HepG2 (cell line): ENCODE measurements around the gene EML2. TPM values are rescaled to one million over a fixed set of nuclear protein-coding genes. Genes with fewer than 3 reads are reported as not detected.

Experiments used
- ATAC-seq: fragments of 200-7000 bp; cut with Tn5 transposase; 3 replicates; pipeline ENCODE4 v1.9.1; 2020; ENCODE audit warnings: mild to moderate bottlenecking, moderate library complexity
- BruUV-seq: library from RNA; stranded (reverse); fragments of 400-500 nt; replicated peaks from 2 replicates; lab custom pipeline; 2021; lab: Mats Ljungman, UMichigan
- CTCF ChIA-PET: fragments of 300-600 bp; formaldehyde crosslinking; extraction: SDS; loops from one replicate; lab custom pipeline; 2021; ENCODE audit warnings: low total read pairs, inconsistent platforms, low intra/inter-chr PET ratio; lab: Yijun Ruan, JAX
- POLR2A ChIA-PET: fragments of 350-600 bp; sonication (Branson Sonifier 250); formaldehyde crosslinking; loops from one replicate; lab custom pipeline; 2020; ENCODE audit warnings: antibody characterized with exemption, inconsistent platforms; lab: Yijun Ruan, JAX
- DNase-seq: peaks from one replicate; pipeline ENCODE4 v3.0.0-alpha.2; 2015; ENCODE audit warnings: low spot score
- FAIRE-seq: peaks from 3 replicates; lab custom pipeline; 2011; peaks lifted over from hg19 to GRCh38; lab: Jason Lieb, UNC
- H2AFZ ChIP-seq: one replicate; pipeline ENCODE4 v1.6.1; 2011; ENCODE audit warnings: low read length, inconsistent platforms
- H3K27ac ChIP-seq: fragments of 300-600 bp; 3 replicates; pipeline ENCODE4 v1.8.0; 2011; ENCODE audit warnings: mixed run types, mild to moderate bottlenecking, mixed read lengths, low read length, inconsistent platforms; ENCODE audit not compliant: insufficient read depth; ENCODE audit errors: extremely low read length
- H3K27me3 ChIP-seq, 2 experiments: fragments of 200-600 bp in 1 of 2; 2 replicates in 1 of 2; 3 replicates in 1 of 2; pipeline versions ENCODE4 v1.6.0 to v1.8.0; 2011; ENCODE audit warnings: low read length in 2 of 2, mild to moderate bottlenecking in 2 of 2, moderate library complexity in 2 of 2, inconsistent platforms in 1 of 2; ENCODE audit not compliant: insufficient read depth in 2 of 2, control insufficient read depth in 1 of 2
- H3K36me3 ChIP-seq, 2 experiments: fragments of 200-600 bp in 1 of 2; replicated peaks in 1 of 2; 2 replicates in 1 of 2; 3 replicates in 1 of 2; pipeline versions ENCODE4 v1.5.1 to v1.8.0; 2011; ENCODE audit warnings: low read length in 2 of 2, inconsistent platforms in 1 of 2; ENCODE audit not compliant: insufficient read depth in 2 of 2, control insufficient read depth in 1 of 2
- H3K4me1 ChIP-seq: 2 replicates; pipeline ENCODE4 v1.5.1; 2012; ENCODE audit warnings: low read length, inconsistent platforms; ENCODE audit not compliant: insufficient read depth
- H3K4me2 ChIP-seq: 2 replicates; pipeline ENCODE4 v1.6.0; 2011; ENCODE audit warnings: low read depth, low read length, inconsistent platforms
- H3K4me3 ChIP-seq, 3 experiments: fragments of 200-600 bp in 1 of 3; sonication (generic), shearing (Covaris generic) in 1 of 3; replicated peaks in 1 of 3; 2 replicates each; pipeline ENCODE4 v1.5.1; 2011 to 2016; ENCODE audit warnings: low read length in 3 of 3, inconsistent platforms in 2 of 3, low read depth in 2 of 3, mild to moderate bottlenecking in 2 of 3, control low read depth in 1 of 3, mixed read lengths in 1 of 3; ENCODE audit not compliant: insufficient read depth in 1 of 3
- H3K79me2 ChIP-seq: one replicate; pipeline ENCODE4 v1.6.1; 2011; ENCODE audit warnings: low read length, inconsistent platforms; ENCODE audit not compliant: insufficient read depth
- H3K9ac ChIP-seq: 2 replicates; pipeline ENCODE4 v1.6.0; 2011; ENCODE audit warnings: mild to moderate bottlenecking, low read depth, low read length, inconsistent platforms; ENCODE audit not compliant: insufficient read depth
- H3K9me3 ChIP-seq: 2 replicates; pipeline ENCODE4 v1.5.1; 2012; ENCODE audit warnings: mild to moderate bottlenecking, low read length
- H4K20me1 ChIP-seq: 2 replicates; pipeline ENCODE4 v1.6.0; 2011; ENCODE audit warnings: inconsistent platforms, mild to moderate bottlenecking, low read length, moderate library complexity; ENCODE audit not compliant: insufficient read depth
- MBNL3 ChIP-seq: fragments of 250-450 bp; sonication (Bioruptor Pico); conservative IDR thresholded peaks from 2 replicates; pipeline ENCODE4 v1.8.0; 2022; ENCODE audit warnings: mild to moderate bottlenecking, inconsistent platforms
- PHB2 ChIP-seq: fragments of 450-650 bp; IDR thresholded peaks from 2 replicates; pipeline ENCODE4 v1.6.1; 2018; ENCODE audit not compliant: partially characterized antibody
- ZNF251 ChIP-seq: sonication (generic); formaldehyde crosslinking; IDR thresholded peaks from 2 replicates; pipeline ENCODE4 v1.9.0; 2021; ENCODE audit warnings: mild to moderate bottlenecking, missing genetic modification reagents
- ZNF263 ChIP-seq: sonication (generic); formaldehyde crosslinking; IDR thresholded peaks from 2 replicates; pipeline ENCODE4 v1.4.0; 2020; ENCODE audit warnings: missing genetic modification reagents
- ZNF407 ChIP-seq: sonication (generic); formaldehyde crosslinking; IDR thresholded peaks from one replicate; pipeline ENCODE4 v1.5.1; 2020; ENCODE audit warnings: mild to moderate bottlenecking, missing genetic modification reagents; ENCODE audit errors: not compliant biosample characterization
- ZNF609 ChIP-seq: sonication (generic); formaldehyde crosslinking; IDR thresholded peaks from 2 replicates; pipeline ENCODE4 v1.4.0; 2020; ENCODE audit warnings: mild to moderate bottlenecking, missing genetic modification reagents, borderline replicate concordance
- WGBS: methylation state at CpG from one replicate; pipeline ENCODE4 v1.1.6; 2017; ENCODE audit warnings: low lambda C conversion rate; 5-methylcytosine and 5-hydroxymethylcytosine counted together
- in situ Hi-C: cut with HindIII; loops from 2 replicates; pipeline ENCODE4 v1.10.0; 2017; ENCODE audit warnings: low pct_unique_long_range_greater_than_20kb; ENCODE audit not compliant: extremely low pct_ligation_motif_present
- intact Hi-C: fragments of 100-400 bp; cut with micrococcal nuclease; formaldehyde crosslinking; loops from one replicate; pipeline ENCODE4 v1.10.0; 2022; ENCODE audit not compliant: unreplicated experiment
- polyA plus RNA-seq, 8 experiments: library from polyadenylated mRNA; depleted of rRNA in 3 of 8; stranded (reverse) in 7 of 8; unstranded in 1 of 8; fragments of >200 nt; fragmentation: Illumina TruSeq in 4 of 8; extraction: Trizol in 4 of 8; gene quantifications; 2 replicates each; pipeline versions ENCODE4 v1.2.1 to v1.2.3, GENCODE V29; 2011 to 2016; ENCODE audit warnings: low read depth in 4 of 8, missing spikeins in 1 of 8, mixed read lengths in 1 of 8; ENCODE audit not compliant: insufficient read depth in 1 of 8
- total RNA-seq, 5 experiments: library from RNA; depleted of rRNA; stranded (reverse); fragments of >200 nt; fragmentation: Illumina TruSeq; extraction: Trizol; gene quantifications; 2 replicates each; pipeline ENCODE4 v1.2.3, GENCODE V29; 2016; ENCODE audit warnings: low read depth in 1 of 5

EML2 gene
- total and polyA plus RNA-seq, 2 of the 13 experiments (the other 11 are each of a cell fraction or from before 2014, with no cell fraction given), result 7.3 to 12.9 TPM

- Histone ChIP-seq H3K4me3 (no peak overlapping the region), H3K36me3 (no peaks in the 10 kb centered on the region), H3K27ac (no peak overlapping the region), H3K4me1 (peaks cover 28% of the 10 kb centered on the region), H3K27me3 (no peaks in the 10 kb centered on the region; a peak in 1 of 5 replicates), H3K9ac (no peak overlapping the region), H3K4me2 (peak overlapping the region; percentile 45; the same call in 1 of the 2 replicates), H2AFZ (no peak overlapping the region), H3K79me2 (no peaks in the 10 kb centered on the region), H4K20me1 (no peaks in the 10 kb centered on the region), H3K9me3 (no peaks in the 10 kb centered on the region)
- BruUV-seq, result no TSS peak
- ATAC-seq (peak; percentile 48), DNase-seq (no peak), FAIRE-seq (no peak)
- intact Hi-C loops (loop anchor here (1.0 kb wide), 2 partner anchors 53 to 56 kb away; no protein-coding TSS in a partner anchor), in situ Hi-C loops (loop anchor here (5.0 kb wide), 1 partner anchor 52 kb away; no protein-coding TSS in a partner anchor)
- ChIA-PET CTCF (interaction anchor here (1.8 to 3.4 kb wide), 3 partner anchors 52 to 103 kb away, joined by 14 to 29 read pairs (median 15); partner anchors contain the start of gene QPCTL), POLR2A (interaction anchor here (1.0 to 1.4 kb wide), 4 partner anchors 10 to 102 kb away, joined by 3 to 19 read pairs (median 4); partner anchors contain the start of genes EML2, QPCTL and SNRPD2)
- 22% methylated on average over 6 of the region's 15 CpGs for WGBS
- TF ChIP-seq ZNF251 (CRISPR knock-in tag) (no peak), PHB2 (no peak), ZNF407 (no peak), ZNF263 (CRISPR knock-in tag) (no peak), MBNL3 (CRISPR knock-in tag) (no peak), ZNF609 (CRISPR knock-in tag) (0 out of 2 replicates have a peak, but pooled peaks have one; percentile 0)
These were observed 48.7 kb downstream of the EML2 start for GRCh38 chr19:45590300-45591003.
